ENCODE data around the gene HSD17B13.

- TF ChIP-seq POLR2AphosphoS5 (IDR thresholded peaks at IDR 0.05; ENCODE audit: low read depth, low read length) (no peak), SIN3A (IDR thresholded peaks at IDR 0.05; ENCODE audit: borderline replicate concordance, insufficient read depth, low read length) (no peak), FOXP2 (optimal IDR thresholded peaks at IDR 0.05; ENCODE audit: borderline replicate concordance, extremely low read depth, extremely low read length, insufficient read depth) (no peak), TAF1 (IDR thresholded peaks at IDR 0.05; ENCODE audit: borderline replicate concordance, insufficient read depth, low read length) (no peak)
These were observed 54.3 kb downstream of the HSD17B13 start for GRCh38 chr4:87268411-87268810.

Data from PFSK-1 (cell line).